Activated CD8-positive, alpha-beta memory T cell treated with anti-CD3 and anti-CD28 coated beads for 24 hours (primary cell): ENCODE results near the gene EIF4A3.
A peak's percentile ranks its signal among the peaks of the same experiment; 100 is the strongest.

Experiments
- DNase-seq: peaks from one replicate; pipeline ENCODE4 v3.0.0-alpha.2; 2020

EIF4A3 gene

DNA sequence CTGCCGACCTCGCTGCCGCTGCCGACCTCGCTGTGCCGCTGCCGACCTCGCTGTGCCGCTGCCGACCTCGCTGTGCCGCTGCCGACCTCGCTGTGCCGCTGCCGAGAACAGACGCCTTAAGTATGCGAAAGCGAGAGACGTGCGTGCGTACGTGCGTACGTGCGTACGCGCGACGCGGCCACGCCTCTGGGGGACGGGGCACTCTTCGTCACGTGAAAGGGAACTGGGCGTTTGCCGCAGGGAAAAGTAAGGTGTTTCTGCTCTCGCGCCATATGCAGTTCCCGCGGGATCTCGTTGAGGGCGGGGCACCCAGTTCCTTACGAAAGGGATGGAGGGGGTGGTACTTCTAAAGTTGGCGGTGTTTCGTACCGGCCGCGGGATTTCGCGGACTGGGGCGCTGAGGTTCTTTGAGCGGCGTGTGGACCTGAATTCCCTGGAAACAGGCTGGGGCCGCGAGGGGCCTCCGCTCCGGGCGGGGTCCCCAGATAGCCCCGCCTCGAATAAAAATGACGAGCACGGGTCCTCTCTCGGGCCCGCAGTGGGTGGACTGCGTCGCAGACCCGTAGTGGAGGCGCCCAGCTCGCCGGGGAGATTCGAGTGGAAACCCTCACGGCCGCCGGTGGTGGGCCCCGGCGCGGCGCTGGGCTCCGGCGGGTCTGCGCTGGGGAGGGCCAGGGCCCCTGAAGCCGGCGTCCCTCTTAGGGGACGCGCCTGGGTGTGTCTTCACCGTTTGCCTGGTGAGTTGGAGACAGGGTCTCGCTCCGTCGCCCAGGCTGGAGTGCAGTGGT is at the start of gene EIF4A3:
EIF4A3 (minus strand) TSS at position 94 of the 788 bp plus-strand sequence. CDS start 167 bp downstream, outside the sequence.
- peak; percentile 97 for DNase-seq

DNA sequence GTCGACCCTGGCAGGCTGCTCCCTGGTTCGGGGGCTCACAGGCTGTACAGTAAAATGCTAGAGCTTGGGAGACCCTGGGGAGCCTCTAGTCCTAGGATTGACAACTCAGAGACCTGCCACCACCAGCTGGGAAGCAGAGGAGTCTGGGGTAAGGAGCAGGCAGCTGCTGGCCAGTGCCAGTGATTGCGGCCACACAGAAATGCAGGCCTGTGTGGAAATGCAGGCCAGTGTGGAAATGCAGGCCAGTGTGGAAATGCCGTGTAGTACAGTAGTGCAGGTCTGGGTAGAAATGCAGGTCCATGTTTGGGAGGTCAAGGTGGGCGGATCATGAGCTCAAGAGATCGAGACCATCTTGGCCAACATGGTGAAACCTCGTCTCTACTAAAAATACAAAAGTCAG is 49.7 kb upstream of the EIF4A3 start:
- DNase-seq = no peak

DNA sequence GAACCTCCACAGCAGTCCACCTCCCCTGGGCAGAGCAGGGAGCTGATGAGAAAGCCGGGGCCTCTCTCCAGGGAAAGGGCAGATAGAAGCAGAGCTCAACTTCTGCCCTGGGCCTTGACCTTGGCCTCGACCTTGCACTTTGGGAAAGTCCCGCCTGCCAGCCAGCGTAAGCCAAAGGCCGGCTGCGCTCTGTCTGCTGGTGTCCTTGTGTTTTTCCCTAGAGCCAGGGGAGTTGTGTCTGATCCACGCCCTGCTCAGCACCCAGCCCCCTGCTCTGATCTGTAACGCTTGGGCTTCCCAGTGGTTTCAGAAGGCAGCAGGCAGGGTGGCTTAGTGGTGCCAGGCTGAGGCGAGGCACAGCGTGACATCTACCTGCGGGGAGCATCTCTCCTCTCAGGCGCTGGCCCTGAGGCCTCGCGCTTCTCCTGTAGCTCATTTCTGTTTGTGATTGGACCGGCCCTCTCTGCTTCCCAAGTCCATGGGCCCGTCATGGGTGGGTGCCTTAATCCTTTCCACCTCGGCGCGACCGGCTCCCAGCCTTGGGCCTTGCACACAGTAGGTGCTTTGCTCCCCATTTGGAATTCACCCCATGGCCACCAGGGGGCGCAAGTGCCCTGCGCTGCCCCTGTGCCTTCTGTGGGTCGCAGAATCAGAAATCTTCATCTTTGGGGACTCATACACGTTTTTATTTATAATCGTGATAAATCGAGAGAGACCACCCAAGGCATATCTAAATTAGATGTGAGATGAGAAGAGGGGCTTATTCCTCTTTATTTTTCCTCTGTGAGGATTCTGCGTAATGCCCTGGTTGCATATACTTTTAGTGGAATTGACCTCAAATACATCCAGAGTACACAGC is 49.0 kb upstream of the EIF4A3 start:
- DNase-seq = peak; percentile 86

DNA sequence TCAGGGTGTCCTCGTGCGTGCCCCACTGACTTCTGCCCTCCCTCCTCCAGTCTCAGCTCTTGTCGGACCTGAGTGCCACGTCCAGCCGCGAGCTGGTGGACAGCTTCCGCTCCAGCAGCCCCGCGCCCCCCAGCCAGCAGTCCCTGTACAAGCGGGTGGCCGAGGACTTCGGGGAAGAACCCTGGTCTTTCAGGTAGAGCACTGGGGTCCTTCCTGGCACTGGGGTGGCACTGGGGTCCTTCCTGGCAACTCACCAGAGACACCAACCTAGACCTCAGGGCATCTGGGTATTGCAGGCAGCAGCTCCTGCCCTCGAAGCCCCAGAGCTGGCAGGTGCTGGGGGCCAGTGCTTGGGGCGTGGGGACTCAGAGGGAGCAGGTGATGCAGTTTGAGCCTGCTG is 48.2 kb upstream of the EIF4A3 start:
- no peak for DNase-seq

DNA sequence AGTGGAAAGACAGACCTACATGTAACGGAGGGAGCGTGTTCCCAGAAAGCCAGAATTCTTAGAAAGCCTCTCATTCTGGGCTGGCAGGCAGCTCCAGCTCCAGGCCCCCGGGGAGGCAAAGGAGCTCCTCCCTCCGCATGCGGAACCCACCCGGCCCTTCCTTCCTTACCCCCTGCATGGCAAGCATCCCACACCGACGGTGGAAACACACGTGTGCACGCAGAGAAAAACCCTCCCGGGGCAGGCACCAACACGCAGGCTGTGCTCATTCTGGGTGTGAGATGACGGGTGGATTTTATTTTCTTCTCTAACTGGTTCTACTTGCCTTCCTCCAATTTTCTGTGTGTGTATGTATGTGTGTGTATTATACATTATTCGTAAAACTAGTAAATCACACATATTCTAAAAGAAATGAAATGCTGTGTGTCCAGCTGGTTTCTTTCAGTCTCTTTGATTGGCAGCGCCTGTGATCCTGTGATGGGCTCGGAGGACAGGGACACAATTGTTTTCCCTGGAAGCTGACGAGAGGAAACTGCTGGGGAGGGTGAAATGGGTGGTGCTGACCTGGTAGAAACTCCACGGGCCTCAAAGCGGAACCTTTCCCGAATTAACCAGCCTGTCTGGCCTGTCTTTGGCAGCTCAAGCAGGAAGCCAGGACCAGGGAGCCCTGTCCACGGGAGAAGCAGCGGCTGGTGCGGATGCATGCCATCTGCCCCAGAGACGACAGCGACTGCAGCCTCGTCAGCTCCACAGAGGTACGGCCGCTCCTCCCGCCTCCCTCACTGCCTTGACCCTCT is 45.1 kb upstream of the EIF4A3 start:
- no peak for DNase-seq

DNA sequence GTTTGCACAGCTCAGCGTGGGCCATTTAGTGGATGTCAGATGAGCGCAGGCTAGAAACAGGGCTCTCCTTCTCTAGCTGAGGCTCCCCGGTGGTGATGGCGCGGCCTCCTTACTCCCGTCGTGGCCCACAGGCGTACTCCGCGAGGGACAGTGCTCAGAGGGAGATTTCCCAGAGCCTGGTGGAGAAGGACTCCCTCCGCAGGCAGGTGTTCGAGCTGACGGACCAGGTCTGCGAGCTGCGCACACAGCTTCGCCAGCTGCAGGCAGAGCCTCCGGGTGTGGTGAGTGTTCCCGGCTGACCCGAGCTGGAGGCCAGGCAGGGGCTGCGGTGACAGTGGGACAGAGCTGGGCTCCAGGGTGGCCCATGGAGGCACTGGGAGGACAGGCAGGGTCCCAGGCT is 44.3 kb upstream of the EIF4A3 start:
- no peak for DNase-seq

DNA sequence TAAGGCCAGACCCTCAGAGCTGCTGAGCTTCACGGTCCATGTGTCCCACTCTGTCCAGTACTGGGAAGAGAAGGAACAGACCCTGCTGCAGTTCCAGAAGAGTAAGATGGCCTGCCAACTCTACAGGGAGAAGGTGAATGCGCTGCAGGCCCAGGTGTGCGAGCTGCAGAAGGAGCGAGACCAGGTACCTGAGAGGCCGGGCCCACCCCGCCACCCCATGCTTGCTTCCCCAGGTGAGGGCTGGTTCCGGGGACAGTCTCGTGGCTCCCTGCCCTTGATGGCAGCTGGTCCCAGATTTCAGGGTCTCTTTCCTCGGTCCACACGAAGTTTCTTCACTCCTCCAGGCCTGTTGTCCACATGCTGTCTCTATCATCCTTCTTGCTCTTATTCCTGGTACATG is 43.8 kb upstream of the EIF4A3 start:
- no peak for DNase-seq

DNA sequence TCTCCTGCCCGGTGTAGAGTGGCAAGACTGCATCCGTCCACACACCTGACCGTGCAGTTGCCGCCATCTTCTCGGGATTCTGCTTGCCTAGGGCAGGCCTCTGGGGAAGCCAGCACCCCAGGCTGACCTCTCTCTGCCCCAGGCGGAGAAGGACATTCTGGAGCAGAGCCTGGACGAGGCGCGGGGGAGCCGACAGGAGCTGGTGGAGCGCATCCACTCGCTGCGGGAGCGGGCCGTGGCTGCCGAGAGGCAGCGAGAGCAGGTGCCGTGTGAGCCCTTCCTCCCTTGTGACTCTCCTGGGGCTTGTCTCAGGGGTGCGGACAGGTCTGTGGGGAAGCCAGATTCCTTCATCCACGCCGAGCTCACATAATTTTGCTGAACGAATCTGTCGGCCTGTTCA is 42.7 kb upstream of the EIF4A3 start:
- DNase-seq = no peak

DNA sequence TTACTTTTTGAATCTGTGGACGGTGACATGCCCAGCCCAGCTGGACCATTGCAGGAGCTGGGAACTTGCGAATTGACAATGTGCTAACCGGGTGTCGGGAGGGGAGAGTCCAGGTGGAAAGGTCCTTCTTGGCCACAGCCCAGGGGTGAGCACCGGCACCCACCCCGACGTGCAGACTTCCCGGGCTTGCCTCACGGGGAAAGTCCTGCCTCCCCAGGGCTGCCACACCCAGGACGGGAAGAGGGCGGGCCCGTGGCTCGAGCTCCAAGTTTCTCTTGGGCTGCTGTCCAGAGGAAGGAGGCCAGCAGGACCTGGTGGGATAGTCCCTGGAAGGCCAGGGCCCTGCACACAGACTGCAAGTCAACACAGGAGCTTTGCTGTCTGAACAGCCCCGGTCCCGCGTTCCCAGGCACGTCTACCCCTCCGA is 40.6 kb upstream of the EIF4A3 start:
- DNase-seq = no peak

DNA sequence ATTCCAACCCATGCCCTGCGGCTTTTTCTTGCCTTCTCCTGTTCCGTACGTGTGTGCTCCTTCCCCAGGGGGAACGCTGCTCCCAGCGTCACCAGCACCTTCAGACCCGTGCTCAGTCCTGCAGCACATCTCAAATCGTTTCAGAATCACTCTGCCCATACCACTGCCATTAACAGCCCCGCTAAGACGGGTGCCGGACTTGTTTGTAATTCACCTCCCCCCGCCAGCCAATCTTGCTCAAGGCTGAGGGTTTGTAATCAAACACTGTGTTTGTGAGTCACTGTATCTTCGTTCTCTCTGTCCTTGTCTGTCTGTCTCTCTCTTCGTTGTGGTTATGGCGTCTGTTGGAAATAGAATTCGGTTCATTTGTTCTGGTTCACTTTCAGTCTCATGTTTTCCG is 40.2 kb upstream of the EIF4A3 start:
- DNase-seq = no peak

DNA sequence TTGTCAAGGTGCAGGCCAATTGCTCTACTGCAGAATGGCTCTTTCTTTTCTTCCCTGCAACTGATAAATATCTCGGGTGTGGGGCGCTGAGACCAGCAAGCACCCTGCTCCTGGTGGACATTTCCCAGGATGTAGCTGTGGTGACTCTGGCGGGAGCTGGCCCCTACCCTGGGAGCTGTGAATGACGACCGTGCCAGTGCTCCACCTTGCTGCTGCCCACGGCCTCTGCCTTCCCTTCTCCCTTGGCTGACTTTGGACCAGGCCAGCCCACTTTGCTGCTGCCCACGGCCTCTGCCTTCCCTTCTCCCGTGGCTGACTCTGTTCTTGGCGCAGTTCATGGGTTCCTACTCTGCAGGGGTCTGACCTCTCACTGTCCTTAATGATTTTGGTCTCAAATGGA is 39.0 kb upstream of the EIF4A3 start:
- no peak for DNase-seq

DNA sequence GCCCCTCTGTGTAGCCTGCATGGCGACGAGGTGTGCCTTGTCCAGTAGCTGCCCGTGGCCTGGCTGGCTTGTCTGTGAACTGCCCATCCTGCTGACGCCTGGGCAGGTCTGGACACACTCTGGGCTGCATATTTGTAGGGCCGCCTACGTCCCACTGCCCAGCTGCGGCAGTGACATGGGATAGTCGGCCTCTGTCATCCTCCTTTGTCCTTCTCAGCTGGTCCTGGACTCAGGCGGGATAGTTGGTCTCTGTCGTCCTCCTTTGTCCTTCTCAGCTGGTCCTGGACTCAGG is 37.4 kb upstream of the EIF4A3 start:
- DNase-seq = no peak

DNA sequence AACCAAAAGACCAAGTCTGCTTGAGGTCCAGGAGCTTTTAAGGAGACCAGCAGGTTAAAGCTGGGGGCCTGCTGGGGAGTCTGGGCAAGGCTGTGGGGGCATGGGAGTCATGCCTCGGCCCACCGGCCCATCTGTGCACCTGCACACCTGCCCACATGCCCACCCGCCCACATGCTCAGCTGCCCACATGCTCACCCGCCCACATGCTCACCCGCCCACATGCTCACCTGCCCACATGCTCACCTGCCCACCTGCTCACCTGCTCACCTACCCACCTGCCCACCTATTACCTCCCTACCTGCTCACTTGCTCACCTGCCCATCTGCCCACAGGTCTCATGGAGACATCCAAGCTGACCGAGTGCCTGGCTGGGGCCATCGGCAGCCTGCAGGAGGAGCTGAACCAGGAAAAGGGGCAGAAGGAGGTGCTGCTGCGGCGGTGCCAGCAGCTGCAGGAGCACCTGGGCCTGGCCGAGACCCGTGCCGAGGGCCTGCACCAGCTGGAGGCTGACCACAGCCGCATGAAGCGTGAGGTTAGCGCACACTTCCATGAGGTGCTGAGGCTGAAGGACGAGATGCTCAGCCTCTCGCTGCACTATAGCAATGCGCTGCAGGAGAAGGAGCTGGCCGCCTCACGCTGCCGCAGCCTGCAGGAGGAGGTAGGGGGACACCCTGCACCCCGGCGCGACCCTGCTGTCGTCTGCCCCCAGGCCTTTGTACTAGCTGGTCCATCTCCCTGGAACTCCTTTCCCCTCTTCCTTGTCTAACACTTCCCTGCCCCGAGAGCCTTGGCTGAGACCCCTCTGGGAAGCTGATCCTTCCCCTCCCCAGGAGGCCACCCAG is 36.9 kb upstream of the EIF4A3 start:
- no peak for DNase-seq

DNA sequence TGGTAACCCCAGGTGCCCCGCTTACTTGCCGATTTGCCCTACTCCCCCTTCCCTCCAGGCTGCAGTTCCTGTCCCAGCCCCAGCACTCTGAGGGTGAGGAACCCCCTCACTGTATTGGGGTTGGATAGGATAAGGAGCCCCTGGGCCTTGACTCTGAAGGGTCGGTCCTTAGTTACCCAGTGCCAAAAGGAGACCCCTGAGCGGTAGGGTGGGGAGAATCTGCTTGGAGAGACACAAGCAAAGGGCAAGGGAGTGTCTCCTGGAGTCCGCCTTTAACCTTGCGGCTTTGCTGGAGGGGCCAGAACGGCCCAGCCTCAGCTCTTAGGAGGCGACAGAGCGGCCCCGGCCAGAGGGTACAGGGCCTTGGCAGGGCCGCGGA is 35.9 kb upstream of the EIF4A3 start:
- DNase-seq = no peak

DNA sequence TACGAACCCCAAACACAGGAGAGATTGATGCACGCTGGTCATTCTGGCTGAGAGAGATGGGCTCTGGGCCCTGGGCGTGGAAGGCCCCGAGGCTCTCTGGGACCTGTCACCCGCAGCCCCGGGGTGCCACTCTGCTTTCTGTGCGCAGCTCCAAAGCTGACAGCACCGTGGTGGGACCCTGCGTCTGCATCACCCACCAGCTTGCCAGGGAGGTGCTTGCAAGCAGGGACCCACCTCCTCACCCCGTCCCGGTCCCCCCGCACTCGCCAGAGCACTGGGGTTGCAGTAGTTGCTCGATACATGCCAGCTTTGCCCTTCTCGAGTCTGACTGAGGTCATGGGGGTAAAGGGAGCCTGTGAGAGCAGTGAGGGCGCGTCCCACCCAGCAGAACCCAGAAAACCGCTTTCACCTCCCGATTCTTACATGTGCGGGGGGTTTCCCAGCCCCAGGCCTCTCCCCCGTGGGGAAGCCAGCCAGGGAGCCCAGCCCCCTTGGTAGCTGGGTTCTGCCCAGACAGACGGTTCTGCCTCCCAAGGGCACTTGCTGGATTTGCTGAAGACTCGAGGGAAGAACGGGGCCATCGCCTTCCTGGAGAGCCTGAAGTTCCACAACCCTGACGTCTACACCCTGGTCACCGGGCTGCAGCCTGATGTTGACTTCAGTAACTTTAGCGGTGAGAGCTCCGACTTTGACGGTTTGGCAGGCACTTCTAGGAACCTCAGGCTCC is 35.4 kb upstream of the EIF4A3 start:
- no peak for DNase-seq

DNA sequence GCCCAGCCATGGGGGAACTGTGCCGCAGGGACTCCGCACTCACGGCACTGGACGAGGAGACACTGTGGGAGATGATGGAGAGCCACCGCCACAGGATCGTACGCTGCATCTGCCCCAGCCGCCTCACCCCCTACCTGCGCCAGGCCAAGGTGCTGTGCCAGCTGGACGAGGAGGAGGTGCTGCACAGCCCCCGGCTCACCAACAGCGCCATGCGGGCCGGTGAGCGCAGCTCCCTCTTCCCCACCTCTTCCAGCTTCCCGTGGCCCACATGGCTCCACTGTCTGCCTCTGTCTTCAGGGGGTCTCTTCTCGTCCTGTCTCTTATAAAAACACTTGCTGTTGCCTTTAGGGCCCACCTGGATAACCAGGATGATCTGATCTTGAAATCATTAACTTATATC is 34.5 kb upstream of the EIF4A3 start:
- no peak for DNase-seq

DNA sequence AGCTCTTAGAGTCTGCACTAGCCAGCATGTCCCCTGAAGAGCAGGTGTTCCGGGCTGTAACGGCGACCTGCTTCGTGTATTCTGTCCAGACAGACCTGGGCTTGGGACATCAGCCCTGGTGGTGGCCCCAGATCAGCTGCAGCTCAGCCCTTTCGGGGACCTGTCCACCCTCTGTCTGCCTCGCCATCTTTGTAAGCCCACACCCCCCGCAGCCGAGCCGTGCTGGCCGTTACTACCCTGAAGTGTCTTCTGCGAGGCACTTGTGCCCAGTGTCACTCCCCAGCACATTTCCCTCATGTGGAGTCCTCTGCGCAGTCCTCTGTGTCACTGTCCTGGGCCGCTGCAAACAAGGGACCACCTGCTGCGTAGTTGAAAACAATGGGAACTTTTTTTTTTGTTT is 33.3 kb upstream of the EIF4A3 start:
- no peak for DNase-seq

DNA sequence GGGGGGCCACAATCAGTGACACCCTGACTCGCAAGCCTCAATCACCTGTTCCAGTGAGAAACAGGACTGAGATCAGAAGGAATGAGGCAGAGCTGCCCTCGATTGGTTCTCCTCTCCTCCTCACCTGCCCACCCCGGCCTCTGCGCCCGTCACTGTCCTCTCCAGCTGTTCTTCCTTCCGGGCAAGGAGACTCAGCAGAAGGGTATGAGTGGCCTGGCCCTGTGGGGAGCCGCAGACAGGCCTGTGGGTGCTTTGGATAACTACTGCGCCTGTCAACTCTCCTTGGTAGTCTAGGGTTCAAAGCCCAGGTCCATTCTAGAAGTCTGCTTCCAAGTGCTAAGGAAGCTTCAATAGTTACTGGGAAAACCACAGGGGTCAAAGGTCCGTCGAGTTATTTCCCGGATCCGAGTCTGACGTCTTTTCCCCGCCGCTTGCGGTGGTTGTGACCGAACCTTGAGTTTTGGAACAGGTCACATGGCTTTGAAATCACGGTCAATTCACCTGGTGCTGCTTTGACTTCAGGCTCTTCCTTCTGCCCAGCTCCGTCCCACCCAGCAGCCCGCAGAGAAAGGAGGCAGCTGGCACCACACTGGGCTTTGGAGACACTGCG is 31.2 kb upstream of the EIF4A3 start:
- DNase-seq = no peak

DNA sequence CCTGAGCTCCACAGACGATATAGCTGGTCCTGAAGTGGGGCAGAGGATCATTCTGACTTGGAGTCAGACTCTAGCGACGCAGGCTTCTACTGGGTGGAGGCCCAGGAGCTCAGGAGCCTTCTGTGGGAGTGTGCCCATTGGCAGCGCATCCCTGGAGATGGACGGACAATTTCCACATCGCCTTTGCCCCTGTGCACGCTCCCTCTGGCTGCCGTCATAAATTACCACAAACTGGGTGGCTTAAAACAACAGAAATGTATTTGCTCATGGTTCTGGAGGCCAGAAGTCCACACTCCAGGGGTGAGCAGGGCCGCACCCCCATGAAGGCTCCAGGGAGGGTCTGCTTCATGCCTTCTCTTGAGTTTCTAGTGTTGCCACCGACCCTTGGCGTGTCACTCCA is 29.8 kb upstream of the EIF4A3 start:
- DNase-seq = no peak

DNA sequence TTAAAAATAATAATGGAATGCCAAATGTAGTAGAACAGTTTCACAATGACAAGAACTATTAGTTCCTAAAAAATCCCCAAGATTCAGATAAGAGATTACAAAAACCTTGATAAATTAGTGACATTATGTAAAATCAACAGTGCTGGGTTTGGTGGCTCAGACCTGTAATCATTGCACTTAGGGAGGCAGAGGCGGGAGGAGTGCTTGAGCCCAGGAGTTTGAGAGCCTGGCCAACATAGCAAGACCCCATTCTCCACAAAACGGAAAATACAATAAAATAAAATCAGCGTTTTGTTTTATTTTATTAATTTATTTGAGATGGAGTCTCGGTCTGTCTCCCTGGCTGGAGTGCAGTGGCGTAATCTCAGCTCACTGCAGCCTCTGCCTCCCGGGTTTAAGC is 27.0 kb upstream of the EIF4A3 start:
- no peak for DNase-seq

DNA sequence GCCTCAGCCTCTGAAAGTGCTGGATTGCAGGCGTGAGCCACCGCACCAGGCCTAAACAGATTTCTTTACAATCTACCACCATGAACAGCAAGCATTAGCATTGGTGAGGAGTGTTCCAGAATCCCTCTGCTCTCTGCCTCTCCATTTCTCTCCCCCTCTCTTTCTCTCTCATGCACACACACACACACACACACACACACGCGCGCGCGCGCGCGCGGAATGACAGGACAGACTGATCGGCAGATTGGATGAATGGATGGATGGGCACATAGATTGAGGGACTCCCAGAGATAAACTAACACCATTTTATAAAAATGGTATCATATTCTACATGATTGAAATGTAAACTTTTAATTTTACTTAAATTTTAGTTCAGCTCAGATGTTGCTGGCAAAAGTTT is 26.2 kb upstream of the EIF4A3 start:
- no peak for DNase-seq

DNA sequence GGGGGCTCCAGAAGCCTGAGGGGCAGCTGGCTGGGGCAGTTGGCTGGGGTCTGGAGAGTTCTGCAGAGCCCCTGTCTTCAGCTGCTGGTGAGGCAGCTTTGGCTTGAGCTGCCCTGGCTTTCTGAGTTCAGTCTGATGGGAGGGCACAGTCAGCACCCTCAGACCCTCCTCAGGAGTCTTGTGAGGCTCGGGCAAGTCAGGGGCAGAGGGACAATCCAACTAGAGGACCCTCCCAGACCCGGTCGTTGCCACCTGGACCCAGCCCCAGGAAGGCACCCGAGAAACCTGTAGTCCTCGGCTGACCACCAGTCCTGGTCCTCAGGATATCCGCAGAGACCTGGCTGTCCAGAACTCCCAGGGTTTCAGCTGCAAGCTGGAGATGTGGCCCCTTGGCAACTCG is 24.8 kb upstream of the EIF4A3 start:
- DNase-seq = no peak
